SK-N-SH treated with all-trans-retinoic acid at 6 μM for 48 hours (cell line): ENCODE measurements around the gene MVB12B.

Experiments used
- ATAC-seq: fragments of 200-7000 bp; cut with Tn5 transposase; 3 replicates; pipeline ENCODE4 v1.9.1; 2020; ENCODE audit warnings: mild to moderate bottlenecking, moderate library complexity
- ARNTL ChIP-seq: fragments of 450-650 bp; formaldehyde crosslinking; IDR thresholded peaks from 2 replicates; pipeline ENCODE4 v1.5.0; 2020; ENCODE audit warnings: low read depth, mild to moderate bottlenecking, moderate library complexity, borderline replicate concordance
- CSDC2 ChIP-seq: fragments of 250-450 bp; sonication (Bioruptor Pico); IDR thresholded peaks from 2 replicates; pipeline ENCODE4 v1.5.0; 2020; ENCODE audit warnings: mild to moderate bottlenecking, moderate library complexity
- CSRNP3 ChIP-seq: fragments of 250-450 bp; sonication (Bioruptor Pico); IDR thresholded peaks from 2 replicates; pipeline ENCODE4 v1.5.1; 2021; ENCODE audit warnings: mild to moderate bottlenecking, moderate library complexity
- ESRRG ChIP-seq: fragments of 250-450 bp; sonication (Bioruptor Pico); IDR thresholded peaks from 2 replicates; pipeline ENCODE4 v1.6.1; 2021; ENCODE audit warnings: mild to moderate bottlenecking
- GLIS3 ChIP-seq: fragments of 250-450 bp; sonication (Bioruptor Pico); IDR thresholded peaks from 2 replicates; pipeline ENCODE4 v1.5.0; 2020; ENCODE audit warnings: mild to moderate bottlenecking, moderate library complexity
- ISL1 ChIP-seq: fragments of 250-450 bp; sonication (Bioruptor Pico); IDR thresholded peaks from 2 replicates; pipeline ENCODE4 v2.1.2; 2022; ENCODE audit warnings: mild to moderate bottlenecking, moderate library complexity
- OSR1 ChIP-seq: fragments of 250-450 bp; sonication (Bioruptor Pico); IDR thresholded peaks from 2 replicates; pipeline ENCODE4 v1.8.0; 2022; ENCODE audit warnings: moderate library complexity, mild to moderate bottlenecking, inconsistent platforms
- PPARA ChIP-seq: fragments of 250-450 bp; sonication (Bioruptor Pico); IDR thresholded peaks from 2 replicates; pipeline ENCODE4 v1.5.0; 2020; ENCODE audit warnings: mild to moderate bottlenecking, borderline replicate concordance
- RARB ChIP-seq: fragments of 250-450 bp; sonication (Bioruptor Pico); IDR thresholded peaks from 2 replicates; pipeline ENCODE4 v1.8.0; 2021; ENCODE audit warnings: mild to moderate bottlenecking, moderate library complexity
- SNAI2 ChIP-seq: fragments of 250-450 bp; sonication (Bioruptor Pico); IDR thresholded peaks from 2 replicates; pipeline ENCODE4 v1.5.0; 2020; ENCODE audit warnings: mild to moderate bottlenecking, moderate library complexity
- TOX ChIP-seq: fragments of 250-450 bp; sonication (Bioruptor Pico); IDR thresholded peaks from 2 replicates; pipeline ENCODE4 v1.8.0; 2021; ENCODE audit warnings: mild to moderate bottlenecking, moderate library complexity, borderline replicate concordance
- ZC3H10 ChIP-seq: fragments of 250-450 bp; sonication (Bioruptor Pico); IDR thresholded peaks from 2 replicates; pipeline ENCODE4 v1.5.1; 2021; ENCODE audit warnings: mild to moderate bottlenecking, moderate library complexity
- ZFP3 ChIP-seq: fragments of 250-450 bp; sonication (Bioruptor Pico); IDR thresholded peaks from 2 replicates; pipeline ENCODE4 v1.5.0; 2020; ENCODE audit warnings: mild to moderate bottlenecking, moderate library complexity
- ZFP30 ChIP-seq: fragments of 450-650 bp; formaldehyde crosslinking; IDR thresholded peaks from 2 replicates; pipeline ENCODE4 v1.5.0; 2022; ENCODE audit warnings: mild to moderate bottlenecking, moderate library complexity
- ZNF565 ChIP-seq: fragments of 450-650 bp; formaldehyde crosslinking; conservative IDR thresholded peaks from 2 replicates; pipeline ENCODE4 v1.5.0; 2020; ENCODE audit warnings: low read depth, mild to moderate bottlenecking, moderate library complexity
- ZNF70 ChIP-seq: fragments of 450-650 bp; formaldehyde crosslinking; IDR thresholded peaks from 2 replicates; pipeline ENCODE4 v1.5.0; 2020; ENCODE audit warnings: mild to moderate bottlenecking, moderate library complexity
- ZNF8 ChIP-seq: fragments of 450-650 bp; formaldehyde crosslinking; IDR thresholded peaks from 2 replicates; pipeline ENCODE4 v1.5.0; 2020; ENCODE audit warnings: mild to moderate bottlenecking, moderate library complexity
- TF ChIP-seq, protein P1 (sequence below): fragments of 250-450 bp; sonication (Bioruptor Pico); IDR thresholded peaks from 2 replicates; pipeline ENCODE4 v1.8.0; 2020; ENCODE audit warnings: mild to moderate bottlenecking, moderate library complexity, borderline replicate concordance
- TF ChIP-seq, protein P2 (sequence below): fragments of 250-450 bp; sonication (Bioruptor Pico); IDR thresholded peaks from 2 replicates; pipeline ENCODE4 v1.8.0; 2021; ENCODE audit warnings: low read depth, mild to moderate bottlenecking, moderate library complexity, borderline replicate concordance

Gene MVB12B

GRCh38 chr9:126521976-126522590, 195.5 kb downstream of the MVB12B start:
- no peak for TF ChIP-seq ZC3H10
- no peak for TF ChIP-seq ZNF565 (CRISPR knock-in tag)
- no peak for TF ChIP-seq ZFP30 (CRISPR knock-in tag)
- TF ChIP-seq, protein P1, sequence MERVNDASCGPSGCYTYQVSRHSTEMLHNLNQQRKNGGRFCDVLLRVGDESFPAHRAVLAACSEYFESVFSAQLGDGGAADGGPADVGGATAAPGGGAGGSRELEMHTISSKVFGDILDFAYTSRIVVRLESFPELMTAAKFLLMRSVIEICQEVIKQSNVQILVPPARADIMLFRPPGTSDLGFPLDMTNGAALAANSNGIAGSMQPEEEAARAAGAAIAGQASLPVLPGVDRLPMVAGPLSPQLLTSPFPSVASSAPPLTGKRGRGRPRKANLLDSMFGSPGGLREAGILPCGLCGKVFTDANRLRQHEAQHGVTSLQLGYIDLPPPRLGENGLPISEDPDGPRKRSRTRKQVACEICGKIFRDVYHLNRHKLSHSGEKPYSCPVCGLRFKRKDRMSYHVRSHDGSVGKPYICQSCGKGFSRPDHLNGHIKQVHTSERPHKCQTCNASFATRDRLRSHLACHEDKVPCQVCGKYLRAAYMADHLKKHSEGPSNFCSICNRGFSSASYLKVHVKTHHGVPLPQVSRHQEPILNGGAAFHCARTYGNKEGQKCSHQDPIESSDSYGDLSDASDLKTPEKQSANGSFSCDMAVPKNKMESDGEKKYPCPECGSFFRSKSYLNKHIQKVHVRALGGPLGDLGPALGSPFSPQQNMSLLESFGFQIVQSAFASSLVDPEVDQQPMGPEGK = no peak
- no peak for TF ChIP-seq ESRRG (CRISPR knock-in tag)
- TF ChIP-seq, protein P2, sequence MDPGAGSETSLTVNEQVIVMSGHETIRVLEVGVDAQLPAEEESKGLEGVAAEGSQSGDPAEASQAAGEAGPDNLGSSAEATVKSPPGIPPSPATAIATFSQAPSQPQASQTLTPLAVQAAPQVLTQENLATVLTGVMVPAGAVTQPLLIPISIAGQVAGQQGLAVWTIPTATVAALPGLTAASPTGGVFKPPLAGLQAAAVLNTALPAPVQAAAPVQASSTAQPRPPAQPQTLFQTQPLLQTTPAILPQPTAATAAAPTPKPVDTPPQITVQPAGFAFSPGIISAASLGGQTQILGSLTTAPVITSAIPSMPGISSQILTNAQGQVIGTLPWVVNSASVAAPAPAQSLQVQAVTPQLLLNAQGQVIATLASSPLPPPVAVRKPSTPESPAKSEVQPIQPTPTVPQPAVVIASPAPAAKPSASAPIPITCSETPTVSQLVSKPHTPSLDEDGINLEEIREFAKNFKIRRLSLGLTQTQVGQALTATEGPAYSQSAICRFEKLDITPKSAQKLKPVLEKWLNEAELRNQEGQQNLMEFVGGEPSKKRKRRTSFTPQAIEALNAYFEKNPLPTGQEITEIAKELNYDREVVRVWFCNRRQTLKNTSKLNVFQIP (CRISPR knock-in tag) = no peak
- no peak for TF ChIP-seq ISL1 (CRISPR knock-in tag)
- no peak for TF ChIP-seq CSDC2 (CRISPR knock-in tag)
- ATAC-seq = no peak

- TF ChIP-seq TOX (CRISPR knock-in tag) (no peak), PPARA (CRISPR knock-in tag) (no peak)
- TF ChIP-seq, protein P2 (CRISPR knock-in tag) = no peak
- no peak for ATAC-seq
Observed at GRCh38 chr9:126522612-126523356, 196.2 kb downstream of the MVB12B start.

DNA sequence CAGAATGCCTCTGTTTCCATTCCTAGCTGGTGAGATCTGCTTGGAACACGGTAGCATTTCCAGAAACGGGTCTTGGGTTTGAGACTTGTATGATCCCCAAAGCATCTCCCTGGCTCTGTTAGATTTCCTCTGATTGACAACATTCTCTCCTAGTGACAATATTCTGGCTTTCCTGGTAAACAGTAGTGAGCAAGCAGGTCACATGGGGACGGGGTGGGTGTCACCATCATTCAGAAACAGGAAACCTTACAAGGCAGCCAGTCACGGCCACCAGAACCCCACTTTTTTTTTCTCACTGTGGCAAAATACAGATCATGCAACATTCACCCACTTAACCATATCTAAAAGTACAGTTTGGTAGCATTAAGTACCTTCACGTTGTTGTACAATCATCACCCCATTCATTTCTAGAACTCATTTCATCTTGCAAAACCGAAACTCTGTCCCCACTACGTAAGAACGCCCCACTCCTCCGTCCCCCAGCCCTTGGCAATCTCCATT, 197.0 kb downstream of the MVB12B start:
- TF ChIP-seq ARNTL (CRISPR knock-in tag) (no peak), OSR1 (CRISPR knock-in tag) (no peak), CSRNP3 (CRISPR knock-in tag) (no peak), SNAI2 (CRISPR knock-in tag) (no peak), TOX (CRISPR knock-in tag) (no peak), PPARA (CRISPR knock-in tag) (no peak), ZNF8 (CRISPR knock-in tag) (no peak), CSDC2 (CRISPR knock-in tag) (no peak), ISL1 (CRISPR knock-in tag) (no peak), RARB (CRISPR knock-in tag) (no peak), ZFP30 (CRISPR knock-in tag) (no peak), ZFP3 (CRISPR knock-in tag) (no peak), ESRRG (CRISPR knock-in tag) (no peak), GLIS3 (CRISPR knock-in tag) (no peak), ZNF565 (CRISPR knock-in tag) (no peak), ZNF70 (CRISPR knock-in tag) (no peak)
- TF ChIP-seq, protein P1 = no peak
- no peak for ATAC-seq
